ENCODE data around the gene NMUR1. TPM values are rescaled to one million over a fixed set of nuclear protein-coding genes. Genes with fewer than 3 reads are reported as not detected.

The NMUR1 gene
- total and polyA plus RNA-seq, 5 donors from 2014 or later = 0.25 to 0.90 (median 0.35) TPM

GRCh38 chr2:231548752-231549151, 18.5 kb upstream of the NMUR1 start:
- Histone ChIP-seq H3K9me3 (ENCODE audit: control insufficient read depth in 2 of 2, low read length in 2 of 2) (peaks cover 10 to 12% of the 10 kb centered on the region in 2 experiments), H3K27me3 (ENCODE audit: control insufficient read depth, insufficient read depth, low read length) (no peaks in the 10 kb centered on the region), H3K27ac (ENCODE audit: insufficient read depth, low read length, poor library complexity, severe bottlenecking) (no peak overlapping the region), H3K36me3 (ENCODE audit: control insufficient read depth, insufficient read depth, low read length) (no peaks in the 10 kb centered on the region), H3K4me1 (ENCODE audit: control insufficient read depth, insufficient read depth, low read length, poor library complexity, severe bottlenecking) (peaks cover 21% of the 10 kb centered on the region), H3K4me3 (ENCODE audit: low read depth, low read length) (no peak overlapping the region)
- Mint-ChIP-seq H3K36me3 (peaks cover 7% of the 10 kb centered on the region), H3K9me3 (peaks cover 0 to 17% (median 6%) of the 10 kb centered on the region in 7 donors), H3K27me3 (peaks cover 9% of the 10 kb centered on the region), H3K27ac (no peak overlapping the region), H3K4me1 (peaks cover 14 to 29% (median 24%) of the 10 kb centered on the region in 4 donors), H3K4me3 (peak overlapping the region in 2 of 4 donors; percentile 58 to 59)
- ATAC-seq (ENCODE audit: low read depth in 2 of 2) (no peak), DNase-seq (no peak)

GRCh38 chr2:231547315-231548110, 17.3 kb upstream of the NMUR1 start:
- Histone ChIP-seq H3K4me3 (ENCODE audit: low read depth, low read length) (no peak overlapping the region), H3K27ac (ENCODE audit: insufficient read depth, low read length, poor library complexity, severe bottlenecking) (no peak overlapping the region), H3K36me3 (ENCODE audit: control insufficient read depth, insufficient read depth, low read length) (no peaks in the 10 kb centered on the region), H3K4me1 (ENCODE audit: control insufficient read depth, insufficient read depth, low read length, poor library complexity, severe bottlenecking) (peaks cover 21% of the 10 kb centered on the region), H3K27me3 (ENCODE audit: control insufficient read depth, insufficient read depth, low read length) (no peaks in the 10 kb centered on the region), H3K9me3 (ENCODE audit: control insufficient read depth in 2 of 2, low read length in 2 of 2) (peaks cover 3 to 12% of the 10 kb centered on the region in 2 experiments)
- DNase-seq (no peak), ATAC-seq (ENCODE audit: low read depth in 2 of 2) (no peak)
- Mint-ChIP-seq H3K27ac (peak overlapping the region in 1 of 3 donors; percentile 55), H3K9me3 (peaks cover 0 to 12% (median 2%) of the 10 kb centered on the region in 7 donors), H3K4me1 (peaks cover 14 to 31% (median 28%) of the 10 kb centered on the region in 4 donors), H3K27me3 (peaks cover 4% of the 10 kb centered on the region), H3K36me3 (no peaks in the 10 kb centered on the region), H3K4me3 (peak overlapping the region in 1 of 4 donors; percentile 26)

- no peak for DNase-seq
- Histone ChIP-seq H3K4me1 (ENCODE audit: control insufficient read depth, insufficient read depth, low read length, poor library complexity, severe bottlenecking) (peaks cover 28% of the 10 kb centered on the region), H3K27ac (ENCODE audit: insufficient read depth, low read length, poor library complexity, severe bottlenecking) (no peak overlapping the region), H3K27me3 (ENCODE audit: control insufficient read depth, insufficient read depth, low read length) (no peaks in the 10 kb centered on the region), H3K36me3 (ENCODE audit: control insufficient read depth, insufficient read depth, low read length) (no peaks in the 10 kb centered on the region), H3K4me3 (ENCODE audit: low read depth, low read length) (peak overlapping the region; percentile 80), H3K9me3 (ENCODE audit: control insufficient read depth in 2 of 2, low read length in 2 of 2) (peaks cover 3 to 8% of the 10 kb centered on the region in 2 experiments)
- peaks cover 14 to 43% (median 39%) of the 10 kb centered on the region in 4 donors for H3K4me1 Mint-ChIP-seq
- peak overlapping the region; percentile 66 to 84 (median 77) for H3K4me3 Mint-ChIP-seq
- peaks cover 0 to 17% (median 6%) of the 10 kb centered on the region in 7 donors for H3K9me3 Mint-ChIP-seq
- peaks cover 4% of the 10 kb centered on the region for H3K36me3 Mint-ChIP-seq
- H3K27ac Mint-ChIP-seq = peak overlapping the region; percentile 90 to 95 (median 94)
- ATAC-seq (ENCODE audit: low read depth in 2 of 2) = no peak
- H3K27me3 Mint-ChIP-seq = peaks cover 4% of the 10 kb centered on the region
These were observed 15.9 kb upstream of the NMUR1 start for GRCh38 chr2:231546014-231546715.

- peaks cover 4% of the 10 kb centered on the region for H3K27me3 Mint-ChIP-seq
- Histone ChIP-seq H3K4me3 (ENCODE audit: low read depth, low read length) (peak overlapping the region; percentile 80), H3K36me3 (ENCODE audit: control insufficient read depth, insufficient read depth, low read length) (no peaks in the 10 kb centered on the region), H3K27ac (ENCODE audit: insufficient read depth, low read length, poor library complexity, severe bottlenecking) (peak overlapping the region; percentile 55), H3K4me1 (ENCODE audit: control insufficient read depth, insufficient read depth, low read length, poor library complexity, severe bottlenecking) (peaks cover 28% of the 10 kb centered on the region), H3K27me3 (ENCODE audit: control insufficient read depth, insufficient read depth, low read length) (no peaks in the 10 kb centered on the region), H3K9me3 (ENCODE audit: control insufficient read depth in 2 of 2, low read length in 2 of 2) (peaks cover 3 to 8% of the 10 kb centered on the region in 2 experiments)
- peak overlapping the region; percentile 90 to 95 (median 94) for H3K27ac Mint-ChIP-seq
- peaks cover 0 to 17% (median 6%) of the 10 kb centered on the region in 7 donors for H3K9me3 Mint-ChIP-seq
- ATAC-seq (ENCODE audit: low read depth in 2 of 2) = peak; percentile 72 to 83
- DNase-seq = peak; percentile 7 to 89 (median 21)
- peaks cover 14 to 44% (median 39%) of the 10 kb centered on the region in 4 donors for H3K4me1 Mint-ChIP-seq
- peak overlapping the region; percentile 71 to 84 (median 78) for H3K4me3 Mint-ChIP-seq
- H3K36me3 Mint-ChIP-seq = peaks cover 4% of the 10 kb centered on the region
These were observed 15.1 kb upstream of the NMUR1 start for GRCh38 chr2:231545105-231545902.

- ATAC-seq (ENCODE audit: low read depth in 2 of 2) = no peak
- Mint-ChIP-seq H3K4me1 (peaks cover 18 to 39% (median 34%) of the 10 kb centered on the region in 4 donors), H3K4me3 (peak overlapping the region in 1 of 4 donors; percentile 18), H3K27me3 (no peaks in the 10 kb centered on the region), H3K27ac (no peak overlapping the region), H3K9me3 (peaks cover 0 to 17% (median 6%) of the 10 kb centered on the region in 7 donors), H3K36me3 (peaks cover 4% of the 10 kb centered on the region)
- Histone ChIP-seq H3K27ac (ENCODE audit: insufficient read depth, low read length, poor library complexity, severe bottlenecking) (no peak overlapping the region), H3K4me3 (ENCODE audit: low read depth, low read length) (no peak overlapping the region), H3K9me3 (ENCODE audit: control insufficient read depth in 2 of 2, low read length in 2 of 2) (peaks cover 3 to 8% of the 10 kb centered on the region in 2 experiments), H3K4me1 (ENCODE audit: control insufficient read depth, insufficient read depth, low read length, poor library complexity, severe bottlenecking) (peaks cover 28% of the 10 kb centered on the region), H3K36me3 (ENCODE audit: control insufficient read depth, insufficient read depth, low read length) (no peaks in the 10 kb centered on the region), H3K27me3 (ENCODE audit: control insufficient read depth, insufficient read depth, low read length) (no peaks in the 10 kb centered on the region)
- DNase-seq = no peak
These were observed 11.9 kb upstream of the NMUR1 start for GRCh38 chr2:231542136-231542535.

GRCh38 chr2:231541645-231542044, 11.4 kb upstream of the NMUR1 start:
- Histone ChIP-seq H3K4me3 (ENCODE audit: low read depth, low read length) (no peak overlapping the region), H3K27ac (ENCODE audit: insufficient read depth, low read length, poor library complexity, severe bottlenecking) (no peak overlapping the region), H3K9me3 (ENCODE audit: control insufficient read depth in 2 of 2, low read length in 2 of 2) (peaks cover 3 to 8% of the 10 kb centered on the region in 2 experiments), H3K4me1 (ENCODE audit: control insufficient read depth, insufficient read depth, low read length, poor library complexity, severe bottlenecking) (peaks cover 27% of the 10 kb centered on the region), H3K36me3 (ENCODE audit: control insufficient read depth, insufficient read depth, low read length) (no peaks in the 10 kb centered on the region), H3K27me3 (ENCODE audit: control insufficient read depth, insufficient read depth, low read length) (no peaks in the 10 kb centered on the region)
- Mint-ChIP-seq H3K4me3 (peak overlapping the region in 1 of 4 donors; percentile 18), H3K4me1 (peaks cover 18 to 39% (median 34%) of the 10 kb centered on the region in 4 donors), H3K27ac (peak overlapping the region in 2 of 3 donors; percentile 70 to 72), H3K27me3 (no peaks in the 10 kb centered on the region), H3K36me3 (peaks cover 4% of the 10 kb centered on the region), H3K9me3 (peaks cover 0 to 17% (median 6%) of the 10 kb centered on the region in 7 donors)
- peak in 1 of 3 donors; percentile 34 for DNase-seq
- no peak for ATAC-seq (ENCODE audit: low read depth in 2 of 2)

GRCh38 chr2:231539991-231540390, 9.7 kb upstream of the NMUR1 start:
- DNase-seq (no peak), ATAC-seq (ENCODE audit: low read depth in 2 of 2) (no peak)
- no peak overlapping the region for H3K27ac ChIP-seq (ENCODE audit: insufficient read depth, low read length, poor library complexity, severe bottlenecking)
- H3K36me3 Mint-ChIP-seq = peaks cover 4% of the 10 kb centered on the region
- peaks cover 5 to 24% (median 18%) of the 10 kb centered on the region in 4 donors for H3K4me1 Mint-ChIP-seq
- no peak overlapping the region for H3K4me3 ChIP-seq (ENCODE audit: low read depth, low read length)
- H3K9me3 Mint-ChIP-seq = peaks cover 0 to 17% (median 6%) of the 10 kb centered on the region in 7 donors
- H3K4me3 Mint-ChIP-seq = no peak overlapping the region
- H3K4me1 ChIP-seq (ENCODE audit: control insufficient read depth, insufficient read depth, low read length, poor library complexity, severe bottlenecking) = peaks cover 11% of the 10 kb centered on the region
- H3K27ac Mint-ChIP-seq = no peak overlapping the region
- no peaks in the 10 kb centered on the region for H3K27me3 ChIP-seq (ENCODE audit: control insufficient read depth, insufficient read depth, low read length)
- H3K9me3 ChIP-seq (ENCODE audit: control insufficient read depth in 2 of 2, low read length in 2 of 2) = peaks cover 3 to 8% of the 10 kb centered on the region in 2 experiments
- peaks cover 4% of the 10 kb centered on the region for H3K27me3 Mint-ChIP-seq
- no peaks in the 10 kb centered on the region for H3K36me3 ChIP-seq (ENCODE audit: control insufficient read depth, insufficient read depth, low read length)

Data from CD4-positive, CD25-positive, alpha-beta regulatory T cell (primary cell).